NCI-H748 treated with DMSO at 0.1 percent for 48 hours (cell line): ENCODE data around the gene ENTPD7.
"Not testable (repeated sequence)": the region's sequence is repeated elsewhere in the genome, so short reads cannot be mapped to it uniquely, and the experiment has no call there.

Experiments
- DNase-seq: peaks from one replicate; lab custom pipeline; 2025; lab: John Stamatoyannopoulos, UW

Gene ENTPD7

DNA sequence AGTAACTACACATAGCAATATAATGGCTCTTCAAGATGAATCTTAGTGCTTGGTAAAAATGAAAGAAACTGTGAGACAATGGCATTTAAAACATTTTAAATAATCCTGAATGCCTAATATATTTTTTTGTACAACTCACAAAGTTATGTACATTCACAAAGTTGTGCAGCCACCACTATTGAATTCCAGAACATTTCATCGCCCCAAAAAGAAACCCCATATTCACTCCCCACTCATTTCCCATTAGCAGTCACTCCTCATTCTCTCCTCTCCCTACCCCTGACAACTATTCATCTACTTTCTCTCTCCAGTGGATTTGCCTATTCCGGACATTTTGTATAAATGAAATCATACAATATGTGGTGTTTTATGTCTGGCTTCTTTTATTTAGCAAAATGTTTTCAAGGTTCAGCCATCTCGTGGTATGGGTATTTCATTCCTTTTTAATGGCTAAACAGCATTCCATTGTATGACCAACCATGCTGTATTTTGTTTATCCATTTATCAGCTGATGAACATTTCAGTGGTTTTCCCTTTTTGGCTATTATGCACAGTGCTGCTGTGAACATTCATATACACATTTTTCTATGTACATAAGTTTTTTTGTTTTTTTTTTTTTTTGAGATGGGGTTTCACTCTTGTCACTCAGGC lies 34.7 kb downstream of the ENTPD7 start:
- DNase-seq = no peak

- no peak for DNase-seq
Measured at GRCh38 chr10:99695761-99696160, 36.5 kb downstream of the ENTPD7 start.

DNA sequence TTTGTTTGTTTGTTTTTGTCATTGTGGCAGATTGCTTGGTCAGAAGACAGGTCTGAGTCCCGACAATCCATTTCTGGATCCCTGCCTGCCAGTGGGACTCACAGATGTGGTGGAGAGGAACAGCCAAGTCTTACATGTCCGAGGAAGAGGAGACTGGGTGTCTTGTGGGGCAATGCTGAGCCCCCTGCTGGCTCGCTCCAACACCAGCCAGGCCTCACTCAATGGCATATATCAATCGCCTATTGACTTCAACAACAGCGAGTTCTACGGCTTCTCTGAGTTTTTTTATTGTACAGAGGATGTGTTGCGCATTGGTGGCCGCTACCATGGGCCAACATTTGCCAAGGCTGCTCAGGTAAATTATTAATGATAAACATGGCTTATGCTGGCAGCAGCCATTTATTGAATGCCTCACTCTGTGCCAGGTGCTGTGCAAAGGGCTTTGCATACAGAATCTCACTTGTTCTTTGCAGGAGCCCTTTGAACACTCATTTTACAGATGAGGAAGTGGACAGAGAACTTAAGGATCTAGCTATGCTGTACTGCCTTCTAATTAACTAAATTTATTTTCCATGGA lies 39.3 kb downstream of the ENTPD7 start:
- no peak for DNase-seq

- DNase-seq = no peak
Measured at GRCh38 chr10:99700649-99701048, 41.3 kb downstream of the ENTPD7 start.

GRCh38 chr10:99708428-99709012 lies 49.2 kb downstream of the ENTPD7 start:
- DNase-seq = no peak

GRCh38 chr10:99709480-99710229 lies 50.3 kb downstream of the ENTPD7 start:
- DNase-seq = no peak

DNA sequence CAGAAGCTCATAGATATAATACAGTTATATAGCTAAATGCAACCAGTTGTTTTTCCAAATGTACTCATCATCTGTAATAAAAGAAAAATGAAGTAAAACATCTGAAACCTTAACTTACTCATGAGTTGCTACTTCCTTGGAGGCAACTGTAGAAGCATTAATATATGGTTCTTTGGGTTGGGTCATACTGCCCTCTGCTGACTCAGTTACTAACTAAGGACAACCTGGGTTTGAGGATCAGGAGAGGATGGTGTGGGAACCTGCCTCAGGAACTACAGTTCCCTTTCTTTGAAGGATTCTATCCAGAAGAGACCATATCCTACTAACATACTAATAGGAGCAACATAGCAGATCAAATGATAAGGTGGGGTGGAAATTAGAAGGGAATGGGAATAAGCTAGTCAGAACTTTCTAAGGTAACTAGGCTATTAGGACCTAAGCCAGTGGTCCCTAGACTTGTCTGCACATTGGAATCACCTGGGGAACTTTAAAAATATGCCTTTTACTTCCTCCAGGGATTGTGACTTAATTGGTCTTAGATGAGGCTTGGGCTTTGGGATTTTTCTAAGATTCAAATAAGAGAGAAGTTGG lies 51.9 kb downstream of the ENTPD7 start:
- DNase-seq = no peak

DNA sequence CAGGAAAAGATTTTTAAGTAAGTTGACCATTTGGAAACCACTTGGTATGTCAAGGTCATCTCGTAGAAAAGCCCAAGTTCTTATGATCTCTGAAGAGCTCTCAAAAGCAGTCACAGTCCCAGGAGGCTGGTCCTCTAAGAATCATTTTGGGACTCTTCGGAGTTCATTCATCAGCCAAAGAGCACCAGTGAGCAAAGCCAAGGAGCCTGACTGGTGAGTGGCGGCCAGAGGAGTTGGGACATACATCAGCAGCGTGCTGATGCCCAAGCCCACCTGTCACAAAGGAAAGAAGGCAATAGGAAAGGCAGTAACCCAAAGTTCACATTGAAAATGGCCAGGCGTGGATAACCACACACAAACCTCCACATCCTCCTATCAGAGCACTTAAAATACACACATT lies 55.1 kb downstream of the ENTPD7 start:
- DNase-seq = no peak

GRCh38 chr10:99720387-99720786 lies 61.1 kb downstream of the ENTPD7 start:
- DNase-seq = no peak

DNA sequence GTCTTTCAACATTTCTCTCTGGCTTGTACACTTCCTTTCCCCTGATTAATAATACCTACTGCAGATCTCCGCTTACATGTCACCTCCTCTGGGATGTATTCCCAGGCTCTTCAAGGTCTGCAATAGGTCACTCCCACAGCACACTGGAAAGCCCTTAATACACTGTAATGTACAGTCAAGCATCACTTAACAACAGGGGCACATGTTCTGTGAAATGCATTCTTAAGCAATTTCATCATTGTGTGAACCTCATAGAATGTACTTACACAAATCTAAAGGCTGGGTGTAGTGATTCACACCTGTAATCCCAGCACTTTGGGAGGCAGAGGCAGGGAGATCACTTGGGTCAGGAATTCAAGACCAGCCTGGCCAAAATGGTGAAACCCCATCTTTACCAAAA lies 70.7 kb downstream of the ENTPD7 start:
- no peak for DNase-seq

DNA sequence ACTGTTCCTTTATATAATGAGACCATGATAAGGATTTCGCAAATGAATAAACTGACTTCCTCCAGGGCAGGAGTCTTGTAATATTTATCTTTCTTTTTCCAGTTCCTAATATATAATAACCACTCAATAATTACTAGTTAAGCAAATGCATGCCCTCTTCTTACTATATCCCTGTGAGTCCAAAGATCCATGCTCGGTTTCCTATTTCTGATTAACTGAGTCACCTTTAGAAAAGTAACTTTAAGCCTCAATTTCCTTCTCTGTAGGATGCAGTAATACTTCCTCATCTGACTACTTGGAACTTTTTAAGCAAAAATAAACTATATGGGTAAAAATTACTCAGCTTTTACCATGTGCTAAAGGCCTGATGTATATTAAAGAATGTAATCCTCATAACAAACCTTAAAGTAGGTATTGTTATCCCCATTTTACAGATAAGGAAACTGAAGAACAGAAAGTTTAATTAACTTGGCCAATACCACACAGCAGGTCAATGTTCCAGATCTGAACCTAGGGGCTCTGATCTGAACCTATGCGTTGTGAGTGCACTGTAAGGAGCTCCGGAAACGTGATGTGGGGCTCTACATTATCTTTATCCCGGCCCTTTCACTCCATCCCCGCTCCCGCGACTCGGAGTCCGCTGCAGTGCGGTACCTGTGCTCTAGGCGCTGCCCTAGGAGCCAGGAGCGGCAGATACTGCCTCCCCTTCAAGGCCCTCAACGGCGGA lies 72.2 kb downstream of the ENTPD7 start:
- peak; percentile 28 for DNase-seq

DNA sequence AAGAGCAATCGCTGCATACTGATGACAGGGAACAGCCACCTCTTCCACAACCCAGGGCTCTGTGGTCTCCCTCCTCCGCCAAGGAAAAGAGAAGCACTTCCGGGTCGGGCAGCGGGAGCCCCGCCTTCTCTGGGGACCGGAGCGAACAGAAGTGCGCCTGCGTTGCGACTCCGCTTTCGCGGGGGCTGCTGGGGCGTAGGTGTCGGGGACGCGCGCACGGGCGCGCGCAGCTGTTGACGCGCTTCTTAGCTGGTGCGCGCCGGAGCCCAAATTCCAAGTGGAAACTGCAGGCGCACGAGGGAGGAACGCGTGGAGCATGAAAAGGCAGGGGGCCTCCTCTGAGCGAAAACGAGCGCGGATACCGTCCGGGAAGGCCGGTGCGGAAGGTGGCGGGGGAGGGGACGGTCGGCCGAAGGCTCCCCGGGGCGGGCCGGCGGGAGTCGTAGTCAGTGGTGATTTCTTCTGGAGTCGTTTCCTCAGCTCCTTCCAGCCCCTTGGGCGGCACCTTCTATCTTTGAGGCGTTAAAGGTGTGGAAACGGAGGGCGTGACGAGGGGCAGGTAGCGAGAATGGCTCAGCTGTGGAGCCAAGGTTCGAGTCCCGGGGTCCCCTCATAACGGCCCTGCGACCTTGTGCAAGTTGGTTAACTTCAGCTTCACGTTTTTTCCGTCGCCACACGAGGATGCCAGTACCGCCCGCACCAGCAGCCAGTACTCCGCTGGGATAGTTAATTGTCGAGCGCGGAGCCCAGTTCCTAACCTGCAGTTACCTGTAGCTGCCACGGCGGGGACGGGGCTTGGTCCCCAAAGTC lies 72.9 kb downstream of the ENTPD7 start, which contains the start of the genes COX15 and CUTC:
Gene COX15 (minus strand): TSS at position 95 of the 810 bp plus-strand sequence. CDS start 78 bp downstream, at position 17.
Gene CUTC (plus strand): TSS at position 202 of the 810 bp plus-strand sequence. CDS start 115 bp downstream, at position 317.
- DNase-seq = peak; percentile 84

DNA sequence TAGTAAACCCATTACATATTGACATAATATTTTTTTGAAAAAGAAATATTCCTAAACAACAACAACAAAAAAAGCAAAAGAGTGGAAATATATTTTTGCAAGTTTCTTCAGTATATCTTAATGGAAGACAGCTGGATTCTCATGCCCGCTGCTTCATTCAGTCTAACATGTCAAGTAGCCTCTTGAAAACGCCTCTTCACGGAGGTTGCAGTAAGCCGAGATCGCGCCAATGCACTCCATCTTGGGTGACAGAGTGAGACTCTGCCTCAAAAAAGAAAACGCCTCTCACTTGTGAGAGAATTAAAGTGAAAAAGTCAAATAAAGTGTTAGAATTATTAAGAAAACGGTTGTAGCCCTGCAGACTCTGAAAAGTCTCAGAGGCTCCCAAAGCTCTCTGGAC lies 74.1 kb downstream of the ENTPD7 start:
- DNase-seq = no peak

GRCh38 chr10:99734111-99734510 lies 74.8 kb downstream of the ENTPD7 start:
- not testable (repeated sequence) for DNase-seq

- no peak for DNase-seq
Measured at GRCh38 chr10:99740260-99740659, 81.0 kb downstream of the ENTPD7 start.

- no peak for DNase-seq
Measured at GRCh38 chr10:99740933-99741559, 81.7 kb downstream of the ENTPD7 start.

- DNase-seq = no peak
Measured at GRCh38 chr10:99742254-99742653, 82.9 kb downstream of the ENTPD7 start.

DNA sequence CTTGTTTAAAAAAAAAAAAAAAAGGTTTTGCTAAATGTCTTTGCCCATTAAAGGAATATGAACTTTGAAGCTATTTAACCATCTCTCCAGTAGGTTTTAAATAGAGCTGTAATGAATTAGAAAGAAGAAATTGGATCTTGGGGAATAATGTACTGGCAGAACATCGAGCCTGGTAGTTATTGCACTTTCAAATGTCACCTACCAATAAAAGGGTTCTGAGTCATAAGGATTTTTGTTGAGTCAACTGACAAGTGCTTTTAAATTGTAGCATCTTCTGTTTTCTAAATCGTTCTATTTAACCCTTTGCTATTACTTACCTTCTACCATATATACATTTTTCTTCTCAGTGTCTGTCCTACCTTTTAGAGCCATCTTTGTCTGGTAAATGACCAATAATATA lies 83.4 kb downstream of the ENTPD7 start:
- DNase-seq = no peak

GRCh38 chr10:99743841-99744240 lies 84.5 kb downstream of the ENTPD7 start:
- DNase-seq = no peak

DNA sequence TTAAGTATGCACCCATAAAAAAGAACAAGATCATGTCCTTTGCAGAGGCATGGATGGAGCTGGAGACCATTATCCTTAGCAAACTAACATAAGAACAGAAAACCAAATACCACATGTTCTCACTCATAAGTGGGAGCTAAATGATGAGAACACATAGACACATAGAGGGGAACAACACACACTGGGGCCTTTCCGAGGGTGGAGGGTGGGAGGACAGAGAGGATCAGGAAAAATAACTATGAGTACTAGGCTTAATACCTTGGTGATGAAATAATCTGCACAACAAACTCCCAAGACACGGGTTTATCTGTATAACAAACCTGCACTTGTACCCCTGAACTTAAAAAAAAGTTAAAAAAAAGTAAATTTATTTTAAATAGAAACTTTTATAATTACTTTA lies 86.9 kb downstream of the ENTPD7 start:
- DNase-seq = not testable (repeated sequence)
